Activated CD4-positive, alpha-beta T cell treated with anti-CD3 and anti-CD28 coated beads, Interleukin-2, amount 50 U/mL, for 1 hour (primary cell): Measurements from ENCODE around the gene SUSD3.
"Not testable (repeated sequence)": the region's sequence is repeated elsewhere in the genome, so short reads cannot be mapped to it uniquely, and the experiment has no call there.

ENCODE experiments used
- DNase-seq: peaks from one replicate; pipeline ENCODE4 v3.0.0-alpha.2; 2020

SUSD3 gene

DNA sequence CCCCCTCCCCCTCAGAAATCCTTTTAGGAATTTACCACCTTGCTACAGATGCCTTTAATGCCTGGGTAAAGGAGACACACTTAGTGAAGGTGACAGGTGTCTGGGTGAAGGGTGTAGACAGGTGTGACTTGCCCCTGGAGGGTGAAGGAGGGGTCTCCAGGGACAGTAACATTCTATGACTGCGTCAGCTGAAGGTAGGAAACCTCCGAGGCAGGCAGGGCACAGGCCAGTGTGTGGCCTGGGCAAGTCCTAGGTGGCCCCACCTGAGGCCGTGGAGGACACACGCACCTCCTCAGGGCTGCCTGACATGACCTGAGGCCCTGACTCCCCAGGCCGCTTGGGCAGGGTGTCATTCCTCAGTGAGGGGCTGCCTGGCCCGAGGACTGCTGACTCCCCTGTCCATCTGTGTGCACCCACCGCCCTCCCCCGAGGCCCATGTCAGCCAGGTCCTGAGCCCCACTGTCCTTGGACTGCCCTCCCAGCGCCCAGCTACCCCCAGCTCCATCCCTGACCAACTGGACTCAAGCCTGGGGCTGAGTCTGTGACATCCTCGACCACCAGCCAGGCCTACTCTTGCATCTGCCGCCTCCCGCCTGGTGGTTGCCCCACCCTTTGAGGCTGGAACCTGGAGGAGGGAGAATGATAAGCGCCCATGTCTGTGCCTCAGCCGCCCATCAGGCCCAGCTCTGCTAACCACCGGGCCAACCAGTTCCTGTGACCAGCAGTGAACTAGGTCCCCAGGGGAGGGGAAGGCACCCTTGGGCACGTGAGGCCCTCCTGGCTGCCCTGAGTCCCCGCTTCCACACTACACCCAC lies 55.9 kb downstream of the SUSD3 start:
- DNase-seq, result no peak

DNA sequence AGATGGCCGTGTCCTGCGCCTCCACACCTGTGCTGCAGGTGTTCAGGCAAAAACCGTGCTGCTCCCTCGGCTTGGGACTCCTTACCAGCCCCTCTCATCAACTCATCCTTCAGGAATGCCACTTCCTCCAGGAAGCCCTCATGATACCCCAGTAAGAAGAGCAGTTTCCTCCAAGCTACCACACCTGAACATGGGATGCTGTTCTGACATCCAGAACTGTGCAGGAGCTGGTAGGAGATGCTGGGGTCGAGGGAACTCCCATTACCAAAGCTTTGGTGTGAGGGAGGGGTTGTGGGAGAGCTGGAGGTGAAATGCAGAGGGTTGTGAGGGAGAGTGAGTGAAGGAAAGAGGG lies 56.5 kb downstream of the SUSD3 start:
- DNase-seq, result no peak

DNA sequence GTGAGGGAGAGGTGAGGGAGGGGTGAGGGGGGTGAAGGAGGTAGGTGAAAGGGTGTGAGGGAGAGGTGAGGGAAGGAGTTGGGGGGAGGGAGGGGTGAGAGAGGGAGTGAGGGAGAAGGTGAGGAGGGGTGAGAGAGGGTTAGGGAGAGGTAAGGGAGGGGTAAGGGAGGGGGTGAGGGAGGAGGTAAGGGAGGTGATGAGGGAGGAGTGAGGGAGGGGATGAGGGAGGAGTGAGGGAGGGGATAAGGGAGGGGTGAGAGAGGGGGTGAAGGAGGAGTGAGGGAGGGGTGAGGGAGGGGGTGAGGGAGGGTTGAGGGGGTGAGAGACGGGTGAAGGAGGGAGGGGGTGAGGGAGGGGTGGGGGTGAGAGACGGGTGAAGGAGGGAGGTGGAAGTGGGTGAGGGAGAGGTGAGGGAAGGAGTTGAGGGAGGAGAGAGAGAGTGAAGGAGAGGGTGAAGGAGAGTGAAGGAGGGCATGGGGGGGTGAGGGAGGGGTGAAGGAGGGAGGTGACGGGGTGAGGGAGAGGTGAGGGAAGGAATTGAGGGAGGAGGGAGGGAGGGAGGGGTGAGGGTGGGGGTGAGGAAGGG lies 57.1 kb downstream of the SUSD3 start:
- DNase-seq, result no peak

DNA sequence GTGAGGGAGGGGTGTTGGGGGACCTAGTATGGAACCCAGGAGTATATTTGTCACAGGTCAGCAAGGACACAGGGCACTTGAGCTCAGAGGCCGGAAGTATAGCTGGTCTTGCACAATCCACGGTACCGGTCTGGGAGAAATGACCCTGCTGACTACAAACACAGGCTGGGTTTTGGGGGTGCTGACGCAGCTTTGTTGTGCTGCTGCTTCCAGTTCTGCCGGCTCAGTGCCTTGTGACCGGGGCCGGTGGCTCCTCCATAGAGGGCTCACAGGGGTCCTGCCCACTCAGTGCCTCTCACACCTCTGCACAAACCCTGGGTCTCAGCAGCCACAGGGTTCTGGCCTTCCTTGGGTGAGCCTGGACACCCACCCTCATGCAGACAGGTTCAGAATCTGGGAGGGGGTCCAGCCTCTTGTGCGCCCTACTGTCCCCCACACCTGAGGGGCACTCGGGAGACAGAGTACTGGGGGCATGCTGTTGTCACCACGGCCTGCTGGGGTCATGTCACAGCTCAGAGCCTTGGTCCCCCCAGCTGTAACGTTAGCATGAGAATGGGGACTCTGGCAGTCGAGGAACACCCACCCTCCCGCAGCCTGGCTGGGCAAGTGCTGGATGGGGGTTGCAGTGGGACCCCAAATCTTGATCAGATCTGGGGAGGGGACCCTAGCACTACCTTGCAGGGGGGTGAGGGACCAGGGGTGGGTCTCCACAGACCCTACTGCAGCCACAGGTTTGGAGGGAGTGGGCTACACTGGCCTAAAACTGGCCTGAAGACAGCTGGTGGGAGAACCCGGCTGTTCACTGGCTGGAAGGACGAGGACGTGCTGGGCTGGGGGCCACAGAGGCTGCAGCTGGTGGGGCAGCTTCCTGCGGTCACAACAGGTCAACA lies 57.8 kb downstream of the SUSD3 start:
- no peak for DNase-seq

DNA sequence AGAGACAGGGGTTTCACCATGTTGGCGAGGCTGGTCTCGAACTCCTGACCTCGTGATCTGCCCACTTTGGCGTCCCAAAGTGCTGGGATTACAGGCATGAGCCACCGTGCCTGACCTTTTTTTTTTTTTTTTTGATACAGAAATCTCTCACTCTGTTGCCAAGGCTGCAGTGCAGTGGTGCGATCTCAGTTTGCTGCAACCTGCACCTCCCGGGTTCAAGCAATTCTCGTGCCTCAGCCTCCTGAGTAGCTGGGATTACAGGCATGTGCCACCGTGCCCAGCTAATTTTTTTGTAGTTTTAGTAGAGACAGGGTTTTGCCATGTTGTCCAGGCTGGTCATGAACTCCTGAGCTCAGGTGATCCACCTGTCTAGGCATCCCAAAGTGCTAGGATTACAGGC lies 59.0 kb downstream of the SUSD3 start:
- DNase-seq, result not testable (repeated sequence)

DNA sequence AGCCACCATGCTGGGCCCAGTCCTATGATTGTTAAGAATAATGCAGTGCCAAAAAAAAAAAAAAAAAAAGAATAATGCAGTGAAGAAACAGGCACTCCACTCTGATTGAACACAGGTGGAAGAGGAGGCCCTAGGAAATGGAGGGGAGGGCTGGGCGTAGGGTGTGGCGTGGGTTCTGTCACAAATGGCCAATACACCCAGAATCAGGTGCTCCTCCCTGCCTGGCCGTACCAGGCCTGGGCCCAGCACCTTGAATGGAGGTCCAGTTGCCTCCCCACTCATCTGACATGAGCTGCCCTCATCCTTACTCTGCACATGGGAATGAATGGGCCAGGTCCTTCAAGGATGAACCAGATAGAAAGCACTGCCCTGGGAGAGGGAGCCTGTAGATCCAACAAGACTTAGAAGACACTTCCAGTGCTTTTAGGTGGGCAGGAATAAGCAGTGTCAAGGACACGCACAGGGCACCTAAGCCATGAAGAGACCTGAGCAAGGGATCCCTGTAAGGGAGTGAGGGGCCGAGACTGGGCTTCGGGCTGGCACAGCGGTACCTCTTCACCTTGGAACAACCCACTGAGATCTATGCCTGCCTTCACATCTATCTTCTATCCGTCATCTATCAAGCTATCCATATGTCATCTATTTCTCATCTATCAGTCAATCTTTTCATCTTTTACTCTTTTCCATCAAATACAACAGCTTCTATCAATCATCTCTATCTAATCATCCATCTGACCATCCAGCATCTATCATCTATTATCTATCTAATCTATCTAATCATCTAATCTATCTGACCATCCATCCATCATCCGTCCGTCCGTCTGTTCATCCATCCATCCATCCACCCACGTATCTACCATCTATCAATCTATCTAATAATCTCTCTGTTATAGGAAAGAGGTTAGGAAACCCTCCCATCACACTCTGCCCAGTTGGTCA lies 59.7 kb downstream of the SUSD3 start:
- DNase-seq, result no peak

DNA sequence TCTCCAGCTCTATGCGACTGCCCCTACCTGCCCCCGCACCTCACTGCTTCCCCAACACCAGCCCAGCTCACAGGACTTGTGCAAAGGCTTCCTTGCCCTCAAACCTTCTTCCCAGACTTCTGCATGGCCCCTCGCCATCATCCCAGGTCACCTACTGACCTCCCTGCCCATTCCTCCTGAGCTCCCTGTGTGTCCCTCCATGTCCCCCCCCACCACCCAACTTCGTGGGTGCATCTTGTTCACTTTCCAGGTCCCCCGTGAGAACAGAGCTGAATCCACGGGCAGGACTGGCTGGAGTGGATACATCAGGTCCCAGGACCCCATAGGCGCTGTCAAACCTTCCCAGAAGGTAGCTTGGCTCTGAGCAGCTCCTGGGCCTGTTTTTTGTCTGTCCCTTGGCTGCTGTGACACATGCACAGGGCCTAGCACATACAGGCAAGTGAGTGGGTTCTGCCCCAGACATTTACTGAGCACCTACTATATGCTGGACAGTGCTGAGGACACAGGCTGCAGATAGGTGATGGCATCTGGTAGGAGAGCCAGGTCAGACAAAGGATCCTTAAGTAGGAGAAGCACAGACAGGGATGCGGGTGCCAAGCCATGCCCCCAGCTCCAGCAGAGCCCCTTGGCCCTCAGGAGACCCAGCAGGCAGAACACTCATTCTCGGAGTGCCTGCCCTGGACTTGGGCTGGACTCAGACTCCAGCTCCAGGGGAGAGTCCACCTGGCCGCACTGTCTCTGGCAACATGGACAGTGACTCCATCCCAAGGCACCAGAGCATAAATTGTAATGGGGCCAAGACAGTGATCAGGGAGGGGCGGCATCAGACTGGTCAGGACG lies 60.6 kb downstream of the SUSD3 start:
- DNase-seq, result no peak

DNA sequence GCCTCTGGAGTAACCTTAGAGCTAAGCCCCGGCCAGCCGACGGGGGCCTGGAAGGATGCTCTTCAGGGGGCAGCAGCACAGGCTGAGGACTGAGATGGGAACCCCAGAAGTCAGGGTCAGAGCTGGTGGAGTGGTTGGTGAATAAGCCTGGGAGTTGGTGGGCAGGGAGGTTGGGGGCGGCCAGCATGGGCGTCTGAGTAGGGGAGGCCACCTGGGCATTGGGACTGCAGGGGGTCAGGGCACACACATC lies 61.1 kb downstream of the SUSD3 start:
- DNase-seq, result no peak

DNA sequence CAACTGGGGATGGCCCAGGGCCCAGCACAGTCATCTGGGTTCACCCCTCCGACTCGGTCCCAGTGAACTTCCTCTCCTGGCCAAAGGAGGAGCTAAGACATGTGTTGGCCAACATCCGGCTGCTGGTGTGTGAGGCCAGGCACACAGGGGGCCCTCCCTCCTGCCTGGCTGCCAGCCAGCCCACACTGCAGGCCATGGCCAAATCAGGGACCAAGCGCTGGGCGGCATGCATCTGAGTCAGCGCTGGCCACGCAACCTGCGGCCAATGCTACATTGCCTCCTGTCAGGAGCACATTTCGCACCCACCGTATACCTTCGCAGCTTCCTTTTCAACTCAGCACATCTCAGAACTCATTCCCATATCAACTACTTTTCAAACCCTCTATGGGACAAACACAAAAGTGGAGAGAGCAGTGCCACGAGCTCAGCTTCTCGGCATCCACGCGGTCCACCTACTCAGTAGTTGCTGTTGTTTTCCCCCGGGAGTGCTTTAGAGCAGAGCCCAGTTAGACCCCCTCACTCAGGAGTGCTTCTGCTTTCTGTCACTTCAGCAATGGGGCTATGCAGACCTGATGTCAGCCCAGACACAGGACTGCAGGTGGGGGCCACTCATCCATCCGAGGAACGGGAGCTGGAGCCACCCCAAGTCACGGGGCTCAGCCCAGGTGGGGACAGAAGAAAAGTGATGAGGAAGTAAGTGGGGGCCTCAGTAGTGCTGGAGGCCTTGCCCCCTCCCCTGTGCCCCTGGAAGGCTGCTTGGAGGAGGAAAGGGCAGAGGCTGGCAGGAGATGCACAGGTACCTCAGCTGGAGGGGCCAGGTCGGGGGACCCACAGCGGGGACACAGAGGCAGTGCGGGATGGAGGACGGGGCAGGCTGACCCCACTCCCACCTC lies 61.7 kb downstream of the SUSD3 start:
- no peak for DNase-seq

DNA sequence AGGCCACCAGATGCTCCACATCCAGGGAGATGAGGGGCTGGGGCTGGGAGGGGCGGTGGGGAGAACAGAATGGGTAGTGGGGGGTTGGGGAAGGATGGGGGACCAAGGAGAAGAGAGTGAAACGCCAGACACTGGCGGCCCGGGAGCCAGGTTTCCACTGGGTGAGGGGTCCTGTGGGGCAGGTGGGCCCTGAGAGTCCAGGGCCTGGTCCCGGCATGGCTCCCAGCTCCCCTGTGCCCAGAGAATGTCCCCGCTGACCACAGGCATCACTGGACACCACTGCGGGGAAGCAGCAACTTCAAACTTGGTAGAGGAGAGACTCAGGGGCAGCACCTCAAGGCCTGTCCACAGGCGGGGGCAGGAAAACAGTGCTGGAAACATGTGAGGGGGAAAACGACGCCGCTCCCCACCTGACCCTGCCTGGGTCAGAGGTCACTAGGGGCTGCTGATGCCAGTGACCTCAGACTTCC lies 62.4 kb downstream of the SUSD3 start:
- DNase-seq, result no peak

DNA sequence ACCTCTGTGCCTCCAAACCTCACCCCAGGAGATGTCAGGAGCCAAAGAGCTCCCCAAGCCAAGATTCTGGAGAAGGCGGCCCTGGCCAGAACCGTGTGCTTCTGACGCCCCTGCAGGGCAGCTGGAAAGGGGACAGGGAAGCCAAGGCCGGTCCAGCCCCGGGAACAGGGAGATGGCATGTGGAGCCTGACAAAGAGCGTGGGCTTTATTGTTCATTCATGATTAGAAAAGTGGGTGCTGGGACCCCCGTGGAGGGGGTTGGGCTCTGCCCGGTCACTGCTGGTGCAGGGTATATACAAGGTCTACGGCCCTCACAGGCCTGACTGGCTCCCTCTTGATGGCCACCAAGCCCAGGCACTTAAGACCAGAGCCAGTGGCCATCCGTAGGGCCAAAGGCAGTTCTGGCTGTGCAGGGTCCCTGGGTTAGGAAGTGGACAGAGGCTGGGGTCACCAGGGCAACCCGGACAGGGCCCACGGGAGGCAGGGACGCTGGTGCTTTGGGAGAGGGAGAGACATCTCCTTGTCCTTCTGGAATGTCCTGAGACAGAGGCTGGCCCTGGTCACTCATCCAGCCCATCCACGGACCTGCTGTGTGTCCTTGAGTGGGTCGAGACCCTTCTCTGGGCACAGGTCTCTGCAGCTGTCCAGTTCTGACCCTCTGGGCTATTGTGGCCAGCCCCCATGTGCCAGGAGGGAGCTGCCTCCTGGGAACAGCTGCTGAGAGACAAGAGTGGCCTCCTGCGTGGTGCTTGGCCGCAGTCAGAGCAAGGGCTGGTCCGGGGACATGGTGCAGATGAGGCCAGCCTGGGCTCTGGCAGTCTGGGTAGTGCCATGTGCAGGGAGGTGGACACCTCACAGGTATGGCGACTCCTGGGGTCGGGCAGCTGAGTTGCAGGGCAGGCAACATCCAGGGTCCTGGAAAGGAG lies 63.1 kb downstream of the SUSD3 start:
- DNase-seq, result no peak

DNA sequence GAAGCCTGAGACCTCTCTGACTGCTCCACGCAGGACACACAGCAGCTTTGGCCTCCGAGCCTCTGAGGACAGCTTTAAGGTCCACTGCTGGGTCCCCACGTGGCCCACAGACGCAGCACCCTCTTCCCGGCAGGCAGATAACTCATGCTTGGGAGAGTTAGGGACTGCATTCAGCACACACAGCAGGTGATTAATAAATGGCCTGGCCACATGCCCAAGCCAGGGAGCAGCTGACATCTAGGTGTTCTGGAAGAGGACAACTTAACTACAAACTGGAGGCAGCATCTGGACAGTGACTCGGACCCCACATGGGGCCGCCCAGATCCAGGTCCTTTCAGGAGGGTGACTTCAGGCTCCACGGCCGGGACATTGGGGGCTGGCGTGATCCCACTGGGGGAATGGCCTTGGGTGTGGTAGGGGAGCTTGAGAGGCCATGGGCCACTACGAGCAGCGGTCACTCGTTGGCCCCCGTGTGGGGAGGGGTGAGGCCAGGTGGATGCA lies 64.3 kb downstream of the SUSD3 start:
- DNase-seq, result peak; percentile 4

DNA sequence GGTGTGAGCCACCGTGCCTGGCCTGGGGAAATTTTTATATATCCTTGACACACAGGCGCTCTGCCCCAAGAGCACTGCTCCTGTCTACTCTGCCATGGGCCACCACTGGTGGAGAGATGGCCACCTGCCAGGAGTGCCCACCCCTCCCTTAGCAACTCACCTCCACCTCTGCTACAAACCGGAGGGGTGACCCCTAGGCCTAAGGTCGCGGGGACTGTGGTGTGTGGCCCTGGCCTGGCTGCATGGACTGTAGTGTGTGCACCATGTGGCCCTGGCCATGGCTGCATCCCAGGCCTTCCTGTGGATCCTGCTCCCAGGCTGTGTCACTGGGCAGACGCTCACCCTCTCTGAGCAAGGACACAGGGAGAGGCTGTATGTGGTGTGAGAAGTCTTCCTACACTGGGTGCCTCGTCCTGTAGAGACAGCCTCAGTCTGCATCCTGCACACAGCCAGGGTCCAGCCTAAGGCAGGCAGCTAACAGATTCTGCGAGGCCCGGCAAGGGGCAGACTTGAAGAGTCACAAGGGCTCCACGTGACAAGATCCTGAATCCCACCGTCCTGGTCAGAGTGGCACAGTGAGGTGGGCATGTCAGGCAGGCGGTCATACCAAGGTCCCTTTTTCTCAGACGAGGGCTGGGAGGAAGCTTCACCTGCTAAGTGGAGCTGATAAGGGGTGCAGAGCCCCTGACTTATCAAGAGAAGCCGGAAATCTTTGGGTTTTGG lies 65.2 kb downstream of the SUSD3 start:
- DNase-seq, result no peak

DNA sequence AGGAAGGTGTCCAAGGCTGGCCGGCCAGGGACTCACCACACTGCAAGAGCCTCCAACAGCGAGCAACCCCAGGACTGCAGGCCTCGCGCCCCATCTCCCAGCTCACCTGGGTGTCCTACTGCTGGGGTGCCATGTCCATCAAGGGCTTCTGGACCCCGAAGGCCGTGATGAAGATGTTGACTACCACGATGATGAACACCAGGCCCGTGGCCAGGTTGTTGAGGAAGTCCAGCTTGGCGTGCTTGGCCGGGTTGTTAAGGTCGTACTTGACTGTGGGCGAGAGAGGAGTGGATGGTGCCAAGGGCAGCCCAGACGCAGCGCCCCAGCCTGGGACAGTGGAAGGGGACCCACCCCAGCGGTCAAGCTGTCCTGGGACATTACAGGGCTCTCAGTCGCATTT lies 66.3 kb downstream of the SUSD3 start:
- DNase-seq, result no peak

DNA sequence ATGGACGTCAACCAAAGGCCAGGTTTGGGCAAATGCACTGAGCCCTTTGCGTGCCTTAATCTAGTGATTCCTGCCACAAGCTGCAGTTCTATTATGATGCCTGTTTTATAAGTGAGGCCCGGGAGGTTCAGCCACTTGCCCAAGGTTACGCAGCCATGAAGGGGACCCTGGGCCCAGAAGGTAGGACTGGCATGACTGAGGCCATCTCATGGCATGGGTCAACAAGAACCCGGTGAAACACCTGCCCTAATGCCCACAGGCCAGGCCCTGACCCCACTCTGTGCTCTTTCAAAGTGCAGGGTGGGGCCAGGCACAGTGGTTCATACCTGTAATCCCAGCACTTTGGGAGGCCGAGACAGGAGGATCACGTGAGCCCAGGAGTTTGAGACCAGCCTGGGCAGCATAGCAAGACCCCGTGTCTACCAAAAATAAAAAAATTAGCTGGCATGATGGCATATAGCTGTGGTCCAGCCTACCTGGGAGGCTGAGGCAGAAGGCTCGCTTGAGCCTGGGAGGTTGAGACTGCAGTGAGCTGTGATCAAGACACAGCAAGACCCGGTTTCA lies 66.9 kb downstream of the SUSD3 start:
- no peak for DNase-seq

DNA sequence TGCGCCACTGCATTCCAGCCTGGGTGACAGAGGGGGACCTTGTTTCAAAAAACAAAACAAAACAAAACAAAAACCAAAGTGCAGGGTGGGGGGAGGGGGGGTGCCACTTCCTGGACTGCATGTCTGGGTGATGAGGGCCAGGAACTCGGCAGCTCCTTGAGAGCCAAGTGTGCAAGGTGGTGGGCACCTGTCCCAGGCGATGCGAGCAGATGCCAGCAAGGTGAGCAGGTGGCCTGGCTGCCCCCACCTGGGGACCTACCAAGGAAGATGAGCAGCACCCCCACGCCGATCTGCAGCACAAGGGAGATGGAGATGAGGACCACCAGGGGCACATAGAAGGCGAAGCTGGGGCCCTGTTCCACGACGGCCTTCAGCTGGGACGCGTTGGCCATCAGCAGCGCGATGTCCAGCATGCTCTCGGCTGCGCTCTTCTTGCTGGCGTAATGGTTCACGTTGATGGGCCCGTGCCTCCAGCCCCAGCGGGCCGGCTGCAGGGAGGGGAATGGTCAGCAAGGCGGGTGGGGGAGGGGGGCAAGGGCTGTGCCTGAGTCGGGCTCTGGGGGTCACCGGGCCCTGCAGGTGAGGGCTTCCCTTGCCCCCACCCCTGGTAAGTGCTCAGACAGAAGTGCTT lies 67.8 kb downstream of the SUSD3 start:
- no peak for DNase-seq

DNA sequence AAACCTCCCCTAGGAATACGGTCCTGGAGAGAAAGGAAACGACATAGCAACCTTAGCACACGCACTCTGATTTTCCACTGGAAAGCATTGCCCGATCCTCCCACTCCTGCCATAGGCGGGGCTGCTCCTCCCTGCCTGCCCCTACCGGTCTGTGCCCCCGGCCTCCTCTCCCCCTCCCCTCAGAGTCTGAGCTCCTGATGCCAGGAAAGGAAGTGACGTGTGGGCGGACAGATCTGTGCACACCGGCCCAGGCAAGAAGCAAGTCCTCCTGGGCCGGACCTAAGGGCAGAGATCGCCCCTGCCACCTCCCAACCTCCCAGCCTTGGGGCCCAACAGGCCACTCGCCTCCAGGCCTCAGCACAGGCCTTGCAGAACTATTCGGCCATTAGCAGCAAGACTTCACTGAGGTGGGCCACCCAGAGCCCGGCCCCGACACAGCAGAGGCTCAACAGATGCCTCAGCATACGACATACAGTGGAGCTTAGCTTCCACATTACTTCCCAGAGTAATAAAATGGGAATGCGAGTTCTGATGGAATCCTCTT lies 68.4 kb downstream of the SUSD3 start:
- peak; percentile 14 for DNase-seq
